Right lobe of liver (tissue), 6 donors: ENCODE measurements around the gene POLR1H. TPM values are rescaled to one million over a fixed set of nuclear protein-coding genes. Genes with fewer than 3 reads are reported as not detected.

Experiments
- ATAC-seq, 4 donors: fragments of 200-7000 bp; cut with Tn5 transposase; one replicate each; pipeline ENCODE4 v1.9.1; 2020; ENCODE audit warnings: mild to moderate bottlenecking in 4 of 4, moderate library complexity in 4 of 4
- DNase-seq, 3 donors: peaks; one replicate each; pipeline ENCODE4 v3.0.0-alpha.2; 2020
- H3K27ac ChIP-seq, 3 donors: fragments of 200-600 bp; one replicate each; pipeline ENCODE4 v1.8.0; 2022
- H3K27me3 ChIP-seq, 2 donors: fragments of 200-600 bp; one replicate each; pipeline ENCODE4 v1.8.0; 2022
- H3K36me3 ChIP-seq, 4 donors: fragments of 200-600 bp; sonication (generic) in 1 of 4; one replicate each; pipeline versions ENCODE4 v1.5.1 to v1.8.0; 2017 to 2022; ENCODE audit warnings: control low read depth in 1 of 4
- H3K4me1 ChIP-seq, 4 donors: fragments of 200-600 bp; sonication (generic) in 1 of 4; one replicate each; pipeline versions ENCODE4 v1.5.1 to v1.8.0; 2017 to 2022; ENCODE audit warnings: control low read depth in 1 of 4
- H3K4me3 ChIP-seq, 3 donors: fragments of 200-600 bp; one replicate each; pipeline ENCODE4 v1.8.0; 2022
- H3K9me3 ChIP-seq, 4 donors: fragments of 200-600 bp; sonication (generic) in 1 of 4; one replicate each; pipeline versions ENCODE4 v1.5.1 to v1.8.0; 2017 to 2022; ENCODE audit warnings: control low read depth in 1 of 4
- CTCF ChIP-seq, 4 donors: fragments of 200-600 bp in 3 of 4; fragments of 450-650 bp in 1 of 4; IDR thresholded peaks; one replicate each; pipeline versions ENCODE4 v1.5.1 to v1.8.0; 2016 to 2022; ENCODE audit warnings: antibody characterized with exemption in 4 of 4, mild to moderate bottlenecking in 2 of 4
- POLR2A ChIP-seq: fragments of 450-650 bp; IDR thresholded peaks from one replicate; pipeline ENCODE4 v1.6.1; 2017; ENCODE audit warnings: antibody characterized with exemption, mild to moderate bottlenecking
- WGBS: methylation state at CpG from one replicate; pipeline ENCODE4 v1.1.6; 2018; ENCODE audit warnings: low coverage, low lambda C conversion rate; ENCODE audit not compliant: insufficient coverage; ENCODE audit errors: missing lambda C conversion rate; 5-methylcytosine and 5-hydroxymethylcytosine counted together
- intact Hi-C, 2 donors: fragments of 100-400 bp; cut with DNase I; formaldehyde crosslinking; loops; one replicate each; pipeline versions ENCODE4 v1.11.2 to v1.14.1; 2022
- small RNA-seq, 2 experiments: library from RNA; depleted of rRNA; stranded (forward); fragments of <200 nt; gene quantifications; one replicate each; pipeline ENCODE3, GENCODE V24; 2016
- total RNA-seq, 6 experiments: library from RNA; depleted of rRNA in 2 of 6; stranded (reverse); fragments of >200 nt in 2 of 6; fragmentation: NEBNext Ultra II Directional in 3 of 6; extraction: Animal tissue kit (Norgen Biotek cat#: 25700) in 3 of 6; gene quantifications; one replicate each; pipeline versions ENCODE4 v1.1.0 to v1.2.4, GENCODE V29; 2016 to 2023
- donor health status: DM: no; HTN: yes; CAD: no.
- donor health status: DM: no; HTN: no; CAD: no.
- donor health status: DM: no; HTN: no; CAD: no.
- donor health status: DM: no; HTN: yes; CAD: no.
- donor health status: DM: no; HTN: yes; CAD: no.

Gene POLR1H
- total RNA-seq, 6 experiments from 2014 or later = 9.4 to 17.8 (median 11.2) TPM

- intact Hi-C loops = no loop called here
- H3K36me3 ChIP-seq = no peaks in the 10 kb centered on the region
- no peak overlapping the region for H3K4me3 ChIP-seq
- DNase-seq = no peak
- TF ChIP-seq POLR2A = no peak
- no peak for TF ChIP-seq CTCF (IDR thresholded peaks at IDR 0.05)
- no peaks in the 10 kb centered on the region for H3K9me3 ChIP-seq
- 18% methylated on average over 1 of the region's 1 CpG for WGBS
- peak in 2 of 4 donors; percentile 35 to 66 for ATAC-seq
- no peaks in the 10 kb centered on the region for H3K27me3 ChIP-seq
- peaks cover 0 to 10% (median 0%) of the 10 kb centered on the region in 4 donors for H3K4me1 ChIP-seq
- no peak overlapping the region for H3K27ac ChIP-seq
These were observed 52.8 kb downstream of the POLR1H start for GRCh38 chr6:30113841-30114240.

Small RNAs within 50 kb of the gene (small RNA-seq; reads per million reads assigned to genes)
- gene RF02218 (0 reads per million in 2 experiments), gene RF02219 (0 reads per million in 2 experiments), gene RF02220 (0 reads per million in 2 experiments)

Other genes starting within 250 kb of the POLR1H start
- 1 to 10 TPM in 1 of 6 experiments, under 1 TPM in 1, not detected in 4; 0.20 to 2.0 TPM for gene HLA-G, start 233.4 kb upstream of the POLR1H start, total RNA-seq
- 100 to 1,000 TPM; 107 to 561 (median 406) TPM for gene HLA-A, start 118.7 kb upstream of the POLR1H start, total RNA-seq
- 10 to 100 TPM; 22.9 to 37.2 (median 25.7) TPM for gene PPP1R11, start 5.9 kb downstream of the POLR1H start, total RNA-seq
- not detected for gene RNF39, start 14.5 kb downstream of the POLR1H start, total RNA-seq
- 1 to 10 TPM in 1 of 6 experiments, under 1 TPM in 5; 0.32 to 5.1 (median 0.60) TPM for gene TRIM31, start 51.8 kb downstream of the POLR1H start, total RNA-seq
- 1 to 10 TPM in 1 of 6 experiments, under 1 TPM in 1, not detected in 4; 0.18 to 5.2 TPM for gene TRIM40, start 74.9 kb downstream of the POLR1H start, total RNA-seq
- gene TRIM10, start 99.9 kb downstream of the POLR1H start, total RNA-seq = 1 to 10 TPM in 5 of 6 experiments, under 1 TPM in 1; 0.74 to 2.4 (median 1.4) TPM
- gene TRIM15, start 102.3 kb downstream of the POLR1H start, total RNA-seq = 10 to 100 TPM in 1 of 6 experiments, 1 to 10 TPM in 5; 1.7 to 17.7 (median 5.7) TPM
- gene TRIM26, start 152.1 kb downstream of the POLR1H start, total RNA-seq = 10 to 100 TPM; 28.8 to 47.5 (median 38.9) TPM